A673 (cell line): ENCODE data around the gene PSTPIP1. TPM values are rescaled to one million over a fixed set of nuclear protein-coding genes. Genes with fewer than 3 reads are reported as not detected.

Experiments used
- BruUV-seq: library from RNA; stranded (reverse); fragments of 400-500 nt; replicated peaks from 2 replicates; lab custom pipeline; 2021; lab: Mats Ljungman, UMichigan
- CTCF ChIA-PET: fragments of 300-600 bp; sonication (Branson Sonifier 250); formaldehyde crosslinking; loops from one replicate; lab custom pipeline; 2022; ENCODE audit warnings: antibody characterized with exemption; lab: Charles Lee
- POLR2A ChIA-PET: fragments of 300-600 bp; sonication (Branson Sonifier 250); formaldehyde crosslinking; loops from one replicate; lab custom pipeline; 2022; ENCODE audit warnings: antibody characterized with exemption; ENCODE audit not compliant: low non-redundant PET; lab: Charles Lee
- DNase-seq: peaks from one replicate; pipeline ENCODE4 v3.0.0-alpha.2; 2015; ENCODE audit warnings: low spot score
- H3K27ac ChIP-seq: fragments of 200-600 bp; sonication (generic); 2 replicates; pipeline ENCODE4 v1.5.1; 2016; ENCODE audit warnings: mixed run types, low read depth, mild to moderate bottlenecking, mixed read lengths, antibody characterized with exemption, low read length; ENCODE audit not compliant: poor library complexity, severe bottlenecking
- H3K27me3 ChIP-seq: fragments of 200-600 bp; sonication (generic); replicated peaks from 2 replicates; pipeline ENCODE4 v1.6.1; 2017; ENCODE audit warnings: mixed run types, low read depth, mild to moderate bottlenecking, mixed read lengths, antibody characterized with exemption, low read length; ENCODE audit not compliant: insufficient read depth, poor library complexity
- H3K36me3 ChIP-seq: fragments of 200-600 bp; sonication (generic); 2 replicates; pipeline ENCODE4 v1.6.1; 2016; ENCODE audit warnings: mixed run types, mild to moderate bottlenecking, mixed read lengths, antibody characterized with exemption, low read length; ENCODE audit not compliant: insufficient read depth, poor library complexity, severe bottlenecking
- H3K4me1 ChIP-seq: fragments of 200-600 bp; sonication (generic); 2 replicates; pipeline ENCODE4 v1.6.1; 2017; ENCODE audit warnings: mixed run types, mild to moderate bottlenecking, mixed read lengths, antibody characterized with exemption, low read length; ENCODE audit not compliant: insufficient read depth, poor library complexity, severe bottlenecking
- H3K4me3 ChIP-seq: fragments of 200-600 bp; sonication (generic); 2 replicates; pipeline ENCODE4 v1.5.1; 2016; ENCODE audit warnings: low read depth, mixed run types, mild to moderate bottlenecking, mixed read lengths, low read length; ENCODE audit not compliant: poor library complexity, severe bottlenecking
- H3K9me3 ChIP-seq: fragments of 200-600 bp; sonication (generic); 2 replicates; pipeline ENCODE4 v1.6.1; 2016; ENCODE audit warnings: mixed run types, low read depth, mild to moderate bottlenecking, mixed read lengths, antibody characterized with exemption, low read length; ENCODE audit not compliant: poor library complexity, severe bottlenecking
- CTCF ChIP-seq: fragments of 300-800, 200-600 bp; sonication (generic); conservative IDR thresholded peaks from 2 replicates; pipeline ENCODE4 v1.5.1; 2017; ENCODE audit warnings: low read depth, mild to moderate bottlenecking, antibody characterized with exemption, low read length, moderate library complexity, mixed read lengths
- EZH2 ChIP-seq: fragments of 200-600 bp; sonication (generic); IDR thresholded peaks from 2 replicates; pipeline ENCODE4 v1.6.1; 2017; ENCODE audit warnings: borderline replicate concordance, low read depth, mild to moderate bottlenecking, mixed read lengths, antibody characterized with exemption, low read length; ENCODE audit not compliant: poor library complexity, severe bottlenecking
- intact Hi-C: fragments of 100-400 bp; cut with micrococcal nuclease; formaldehyde crosslinking; loops from one replicate; pipeline ENCODE4 v1.10.0; 2022; ENCODE audit not compliant: unreplicated experiment
- total RNA-seq: library from RNA; stranded (reverse); gene quantifications from 2 replicates; pipeline ENCODE4 v1.2.3, GENCODE V29; 2021

Gene PSTPIP1
- total RNA-seq, 1 experiment from 2014 or later: not detected

- Histone ChIP-seq H3K27ac (no peak overlapping the region), H3K9me3 (no peaks in the 10 kb centered on the region), H3K36me3 (no peaks in the 10 kb centered on the region), H3K27me3 (no peaks in the 10 kb centered on the region), H3K4me3 (no peak overlapping the region), H3K4me1 (no peaks in the 10 kb centered on the region)
- CTCF ChIA-PET: interaction anchor here (0.6 kb wide), 1 partner anchor 520 kb away, joined by 3 read pairs; no protein-coding TSS in a partner anchor
- BruUV-seq: no TSS peak
- no peak for TF ChIP-seq CTCF
- TF ChIP-seq EZH2: no peak
- intact Hi-C loops: loop anchor here (5.0 kb wide), 1 partner anchor 474 kb away; no protein-coding TSS in a partner anchor
- POLR2A ChIA-PET: no interaction called here
- no peak for DNase-seq
Measured at GRCh38 chr15:77022646-77023575, 28.0 kb downstream of the PSTPIP1 start.

- no peak for DNase-seq
- ChIA-PET POLR2A (interaction anchor here (0.6 kb wide), 1 partner anchor 523 kb away, joined by 9 read pairs; no protein-coding TSS in a partner anchor), CTCF (interaction anchor here (0.6 to 0.7 kb wide), 2 partner anchors 8 to 519 kb away, joined by 3 read pairs; no protein-coding TSS in a partner anchor)
- intact Hi-C loops: loop anchor here (5.0 kb wide), 1 partner anchor 474 kb away; no protein-coding TSS in a partner anchor
- H3K4me1 ChIP-seq: no peaks in the 10 kb centered on the region
- TF ChIP-seq CTCF (no peak), EZH2 (no peak)
- H3K36me3 ChIP-seq: no peaks in the 10 kb centered on the region
- no peaks in the 10 kb centered on the region for H3K9me3 ChIP-seq
- BruUV-seq: no TSS peak
- H3K27ac ChIP-seq: no peak overlapping the region
- H3K4me3 ChIP-seq: no peak overlapping the region
- no peaks in the 10 kb centered on the region for H3K27me3 ChIP-seq
Measured at GRCh38 chr15:77023576-77024272, 28.8 kb downstream of the PSTPIP1 start.

- H3K4me3 ChIP-seq: no peak overlapping the region
- peak; percentile 73 for DNase-seq
- no peaks in the 10 kb centered on the region for H3K9me3 ChIP-seq
- H3K4me1 ChIP-seq: no peaks in the 10 kb centered on the region
- no peak overlapping the region for H3K27ac ChIP-seq
- TF ChIP-seq EZH2 (no peak), CTCF (peak; percentile 97)
- POLR2A ChIA-PET: interaction anchor here (0.7 kb wide), 1 partner anchor 107 kb away, joined by 5 read pairs; no protein-coding TSS in a partner anchor
- H3K36me3 ChIP-seq: no peaks in the 10 kb centered on the region
- H3K27me3 ChIP-seq: no peaks in the 10 kb centered on the region
- CTCF ChIA-PET: interaction anchor here (0.7 to 1.8 kb wide), 3 partner anchors 8 to 519 kb away, joined by 3 to 5 read pairs (median 3); no protein-coding TSS in a partner anchor
- BruUV-seq: no TSS peak
- intact Hi-C loops: loop anchor here (5.0 kb wide), 2 partner anchors 473 to 518 kb away; no protein-coding TSS in a partner anchor
Measured at GRCh38 chr15:77024273-77025082, 29.6 kb downstream of the PSTPIP1 start.
